ENCODE results near the gene IGLL1. TPM values are rescaled to one million over a fixed set of nuclear protein-coding genes. Genes with fewer than 3 reads are reported as not detected.

IGLL1 gene
- total RNA-seq, 1 experiment from 2014 or later, result not detected

DNA sequence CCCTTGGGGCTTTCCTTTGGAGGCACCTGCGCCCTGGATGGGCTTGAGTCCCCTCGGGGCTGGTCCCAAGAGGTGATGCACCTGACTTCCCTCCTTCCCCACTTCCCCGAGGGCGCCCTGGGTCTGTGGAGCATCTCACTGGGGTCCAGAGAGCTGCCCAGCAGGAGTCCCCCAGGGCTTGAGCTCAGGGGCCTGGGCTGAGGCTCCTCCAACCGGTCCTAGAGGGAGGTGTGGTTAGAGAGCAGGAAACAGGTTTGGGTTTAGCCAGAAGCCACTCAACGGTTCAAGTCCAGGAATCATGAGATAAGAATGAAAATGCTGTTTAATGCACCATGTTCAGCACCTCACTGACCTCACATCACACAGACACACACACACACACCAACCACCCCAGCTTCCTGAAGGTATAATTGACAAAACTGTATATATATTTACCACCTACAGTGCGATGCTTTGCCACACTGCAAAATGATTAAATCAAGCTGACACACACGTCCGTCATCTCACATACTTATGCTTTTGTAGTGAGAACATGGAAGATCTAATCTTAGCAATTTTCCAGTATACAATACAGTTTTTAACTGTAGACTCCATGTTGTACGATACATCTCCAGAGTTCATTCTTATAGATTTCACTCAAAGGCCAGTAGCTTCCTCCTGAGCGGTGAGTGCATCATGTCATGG lies 628 bp upstream of the IGLL1 start:
- CTCF ChIA-PET, result no interaction called here
- no peaks in the 10 kb centered on the region for H3K4me1 ChIP-seq
- TF ChIP-seq, protein P1, sequence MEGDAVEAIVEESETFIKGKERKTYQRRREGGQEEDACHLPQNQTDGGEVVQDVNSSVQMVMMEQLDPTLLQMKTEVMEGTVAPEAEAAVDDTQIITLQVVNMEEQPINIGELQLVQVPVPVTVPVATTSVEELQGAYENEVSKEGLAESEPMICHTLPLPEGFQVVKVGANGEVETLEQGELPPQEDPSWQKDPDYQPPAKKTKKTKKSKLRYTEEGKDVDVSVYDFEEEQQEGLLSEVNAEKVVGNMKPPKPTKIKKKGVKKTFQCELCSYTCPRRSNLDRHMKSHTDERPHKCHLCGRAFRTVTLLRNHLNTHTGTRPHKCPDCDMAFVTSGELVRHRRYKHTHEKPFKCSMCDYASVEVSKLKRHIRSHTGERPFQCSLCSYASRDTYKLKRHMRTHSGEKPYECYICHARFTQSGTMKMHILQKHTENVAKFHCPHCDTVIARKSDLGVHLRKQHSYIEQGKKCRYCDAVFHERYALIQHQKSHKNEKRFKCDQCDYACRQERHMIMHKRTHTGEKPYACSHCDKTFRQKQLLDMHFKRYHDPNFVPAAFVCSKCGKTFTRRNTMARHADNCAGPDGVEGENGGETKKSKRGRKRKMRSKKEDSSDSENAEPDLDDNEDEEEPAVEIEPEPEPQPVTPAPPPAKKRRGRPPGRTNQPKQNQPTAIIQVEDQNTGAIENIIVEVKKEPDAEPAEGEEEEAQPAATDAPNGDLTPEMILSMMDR (IDR thresholded peaks at IDR 0.05; ENCODE audit: insufficient read depth in 1 of 2, low read depth in 1 of 2, low read length in 1 of 2, severe bottlenecking in 1 of 2, unreplicated experiment in 1 of 2), result no peak
- Mint-ChIP-seq H3K27me3 (ENCODE audit: insufficient read depth, unreplicated experiment) (no peaks in the 10 kb centered on the region), H3K4me3 (ENCODE audit: unreplicated experiment) (no peak overlapping the region), H3K9me3 (ENCODE audit: unreplicated experiment) (no peaks in the 10 kb centered on the region), H3K36me3 (ENCODE audit: insufficient read depth, unreplicated experiment) (no peaks in the 10 kb centered on the region), H3K4me1 (ENCODE audit: low read depth, unreplicated experiment) (no peaks in the 10 kb centered on the region), H3K27ac (ENCODE audit: unreplicated experiment) (no peak overlapping the region)
- no peaks in the 10 kb centered on the region for H3K27me3 ChIP-seq (replicated peaks; ENCODE audit: control insufficient read depth, insufficient read depth, low read length)
- no TSS peak for BruUV-seq (replicated peaks)
- no peak for DNase-seq
- H3K4me3 ChIP-seq (ENCODE audit: low read depth, low read length), result no peak overlapping the region
- no peaks in the 10 kb centered on the region for H3K36me3 ChIP-seq (ENCODE audit: control insufficient read depth, insufficient read depth, low read length)
- POLR2A ChIA-PET, result no interaction called here
- no peaks in the 10 kb centered on the region for H3K9me3 ChIP-seq
- intact Hi-C loops (cut with micrococcal nuclease; ENCODE audit: unreplicated experiment), result no loop called here

DNA sequence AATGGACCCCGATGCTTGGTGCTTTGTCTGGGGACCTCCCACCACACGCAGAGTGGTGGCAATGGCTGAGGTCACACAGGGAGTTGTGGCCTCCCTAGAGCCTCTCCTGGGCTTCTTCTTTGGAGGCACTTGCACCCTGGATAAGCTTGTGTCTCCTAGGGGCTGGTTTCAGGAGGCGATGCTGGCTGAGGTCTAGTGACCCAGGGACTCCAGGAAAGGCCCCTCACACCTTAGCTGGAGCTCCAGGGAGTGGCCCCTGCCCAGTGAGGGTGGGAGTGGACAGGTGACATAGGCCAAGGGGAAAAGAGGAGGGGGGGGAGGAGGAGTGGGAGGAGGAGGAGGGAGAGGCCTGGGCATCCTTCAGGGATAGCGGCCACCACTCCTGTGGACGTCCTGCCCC lies 810 bp downstream of the IGLL1 start:
- H3K9me3 ChIP-seq, result no peaks in the 10 kb centered on the region
- Mint-ChIP-seq H3K27me3 (ENCODE audit: insufficient read depth, unreplicated experiment) (no peaks in the 10 kb centered on the region), H3K36me3 (ENCODE audit: insufficient read depth, unreplicated experiment) (no peaks in the 10 kb centered on the region), H3K27ac (ENCODE audit: unreplicated experiment) (no peak overlapping the region), H3K4me1 (ENCODE audit: low read depth, unreplicated experiment) (no peaks in the 10 kb centered on the region), H3K9me3 (ENCODE audit: unreplicated experiment) (no peaks in the 10 kb centered on the region), H3K4me3 (ENCODE audit: unreplicated experiment) (no peak overlapping the region)
- H3K27me3 ChIP-seq (replicated peaks; ENCODE audit: control insufficient read depth, insufficient read depth, low read length), result no peaks in the 10 kb centered on the region
- intact Hi-C loops (cut with micrococcal nuclease; ENCODE audit: unreplicated experiment), result no loop called here
- no peaks in the 10 kb centered on the region for H3K4me1 ChIP-seq
- DNase-seq, result no peak
- no peaks in the 10 kb centered on the region for H3K36me3 ChIP-seq (ENCODE audit: control insufficient read depth, insufficient read depth, low read length)
- TF ChIP-seq, protein P1 (IDR thresholded peaks at IDR 0.05; ENCODE audit: insufficient read depth in 1 of 2, low read depth in 1 of 2, low read length in 1 of 2, severe bottlenecking in 1 of 2, unreplicated experiment in 1 of 2), result no peak
- no TSS peak for BruUV-seq (replicated peaks)
- no peak overlapping the region for H3K4me3 ChIP-seq (ENCODE audit: low read depth, low read length)
- CTCF ChIA-PET, result interaction anchor here (0.5 kb wide), 1 partner anchor 18 kb away, joined by 4 read pairs; no protein-coding TSS in a partner anchor
- POLR2A ChIA-PET, result no interaction called here

DNA sequence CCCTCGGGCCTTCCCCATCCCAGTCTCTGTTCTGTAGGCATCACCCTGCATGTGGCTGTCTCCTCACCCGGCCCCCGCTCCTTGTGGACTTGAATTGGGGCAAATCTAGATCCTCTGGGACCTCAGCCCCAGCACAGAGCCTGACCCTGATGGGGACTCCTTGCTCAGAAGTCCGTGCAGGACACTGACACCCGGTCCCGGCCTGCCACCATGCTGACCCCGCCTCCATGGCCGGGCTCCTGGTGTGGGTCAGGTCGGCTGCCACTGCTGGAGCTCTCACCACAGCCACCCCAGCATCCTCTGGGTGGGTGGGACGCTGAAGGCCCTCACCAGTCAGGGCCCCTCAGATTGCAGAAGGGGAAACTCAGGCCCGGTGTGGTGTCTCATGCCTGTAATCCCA lies 1.8 kb downstream of the IGLL1 start:
- Histone ChIP-seq H3K4me1 (no peaks in the 10 kb centered on the region), H3K4me3 (ENCODE audit: low read depth, low read length) (no peak overlapping the region), H3K27me3 (replicated peaks; ENCODE audit: control insufficient read depth, insufficient read depth, low read length) (no peaks in the 10 kb centered on the region), H3K36me3 (ENCODE audit: control insufficient read depth, insufficient read depth, low read length) (no peaks in the 10 kb centered on the region), H3K9me3 (no peaks in the 10 kb centered on the region)
- Mint-ChIP-seq H3K27ac (ENCODE audit: unreplicated experiment) (no peak overlapping the region), H3K27me3 (ENCODE audit: insufficient read depth, unreplicated experiment) (no peaks in the 10 kb centered on the region), H3K9me3 (ENCODE audit: unreplicated experiment) (no peaks in the 10 kb centered on the region), H3K4me1 (ENCODE audit: low read depth, unreplicated experiment) (no peaks in the 10 kb centered on the region), H3K36me3 (ENCODE audit: insufficient read depth, unreplicated experiment) (no peaks in the 10 kb centered on the region), H3K4me3 (ENCODE audit: unreplicated experiment) (no peak overlapping the region)
- no TSS peak for BruUV-seq (replicated peaks)
- CTCF ChIA-PET, result no interaction called here
- TF ChIP-seq, protein P1 (IDR thresholded peaks at IDR 0.05; ENCODE audit: insufficient read depth in 1 of 2, low read depth in 1 of 2, low read length in 1 of 2, severe bottlenecking in 1 of 2, unreplicated experiment in 1 of 2), result no peak
- POLR2A ChIA-PET, result no interaction called here
- DNase-seq, result no peak
- intact Hi-C loops (cut with micrococcal nuclease; ENCODE audit: unreplicated experiment), result no loop called here

All from Caco-2 (cell line).